B cell (primary cell): ENCODE results near the gene SGIP1. TPM values are rescaled to one million over a fixed set of nuclear protein-coding genes. Genes with fewer than 3 reads are reported as not detected.

Experiments used
- ATAC-seq: fragments of 200-7000 bp; cut with Tn5 transposase; one replicate; pipeline ENCODE4 v1.10.0; 2021; ENCODE audit warnings: low read depth, mild to moderate bottlenecking, moderate number of reproducible peaks, moderate library complexity
- CTCF ChIA-PET: fragments of 350-600 bp; sonication (Branson Sonifier 250); formaldehyde crosslinking; loops from one replicate; lab custom pipeline; 2021; ENCODE audit warnings: antibody characterized with exemption, inconsistent platforms; lab: Charles Lee
- POLR2A ChIA-PET: fragments of 350-600 bp; sonication (Branson Sonifier 250); formaldehyde crosslinking; loops from one replicate; lab custom pipeline; 2021; ENCODE audit warnings: antibody characterized with exemption; lab: Charles Lee
- DNase-seq: peaks from one replicate; pipeline ENCODE4 v3.0.0; 2013
- H2AFZ ChIP-seq: 2 replicates; pipeline ENCODE4 v1.6.1; 2012; ENCODE audit warnings: mild to moderate bottlenecking, low read depth, low read length; ENCODE audit not compliant: insufficient read depth, poor library complexity, severe bottlenecking
- H3K27ac ChIP-seq, 2 donors: 1 replicate in 1 of 2; 2 replicates in 1 of 2; pipeline ENCODE4 v1.5.1; 2012 to 2013; ENCODE audit warnings: low read length in 2 of 2, mild to moderate bottlenecking in 2 of 2, moderate library complexity in 1 of 2
- H3K27me3 ChIP-seq, 4 experiments: fragments of 200-600 bp in 1 of 4; sonication (generic) in 1 of 4; replicated peaks in 1 of 4; 1 replicate in 2 of 4; 2 replicates in 2 of 4; pipeline versions ENCODE4 v1.6.1 to v1.7.0; 2013 to 2016; ENCODE audit warnings: low read length in 3 of 4, mild to moderate bottlenecking in 2 of 4, mixed read lengths in 1 of 4, moderate library complexity in 1 of 4; ENCODE audit not compliant: insufficient read depth in 4 of 4, control insufficient read depth in 3 of 4; ENCODE audit errors: control extremely low read depth in 1 of 4
- H3K36me3 ChIP-seq, 2 experiments: replicated peaks in 1 of 2; 1 replicate in 1 of 2; 2 replicates in 1 of 2; pipeline versions ENCODE4 v1.6.1 to v1.7.1; 2013; ENCODE audit warnings: low read length in 1 of 2; ENCODE audit not compliant: insufficient read depth in 2 of 2, control insufficient read depth in 1 of 2; ENCODE audit errors: control extremely low read depth in 1 of 2, extremely low read depth in 1 of 2
- H3K4me1 ChIP-seq, 2 donors: fragments of 200-600 bp in 1 of 2; sonication (generic) in 1 of 2; 1 replicate in 1 of 2; 2 replicates in 1 of 2; pipeline versions ENCODE4 v1.5.1 to v1.6.1; 2013 to 2017; ENCODE audit warnings: low read length in 2 of 2; ENCODE audit not compliant: control insufficient read depth in 2 of 2, insufficient read depth in 2 of 2
- H3K4me2 ChIP-seq: replicated peaks from 2 replicates; pipeline ENCODE3; 2012; ENCODE audit warnings: mild to moderate bottlenecking, low read depth, low read length; ENCODE audit not compliant: poor library complexity, severe bottlenecking
- H3K4me3 ChIP-seq, 5 experiments: fragments of 200-600 bp in 1 of 5; sonication (generic) in 1 of 5; 1 replicate in 3 of 5; 2 replicates in 2 of 5; pipeline versions ENCODE4 v1.5.1 to v1.7.0; 2011 to 2016; ENCODE audit warnings: low read length in 4 of 5, mild to moderate bottlenecking in 4 of 5, low read depth in 2 of 5, control low read depth in 1 of 5, moderate library complexity in 1 of 5; ENCODE audit not compliant: insufficient read depth in 1 of 5; ENCODE audit errors: control extremely low read depth in 1 of 5, extremely low read depth in 1 of 5
- H3K79me2 ChIP-seq: fragments of 200-600 bp; sonication (generic); one replicate; pipeline ENCODE4 v1.6.0; 2016; ENCODE audit warnings: low read length; ENCODE audit not compliant: control insufficient read depth, insufficient read depth
- H3K9ac ChIP-seq: fragments of 200-600 bp; sonication (generic); 2 replicates; pipeline ENCODE4 v1.6.1; 2017; ENCODE audit warnings: mild to moderate bottlenecking, low read length, moderate library complexity
- H3K9me3 ChIP-seq, 3 donors: one replicate each; pipeline versions ENCODE4 v1.6.1 to v1.7.1; 2013; ENCODE audit warnings: low read length in 2 of 3; ENCODE audit not compliant: control insufficient read depth in 2 of 3, insufficient read depth in 1 of 3; ENCODE audit errors: control extremely low read depth in 1 of 3
- H4K20me1 ChIP-seq: 2 replicates; pipeline ENCODE4 v1.6.0; 2012; ENCODE audit warnings: mild to moderate bottlenecking, low read length; ENCODE audit not compliant: insufficient read depth, control insufficient read depth, poor library complexity, severe bottlenecking
- H3K27ac Mint-ChIP-seq: one replicate; pipeline ENCODE4 v1.8.0; 2021; ENCODE audit warnings: mixed read lengths
- H3K27me3 Mint-ChIP-seq: one replicate; pipeline ENCODE4 v1.8.0; 2021; ENCODE audit warnings: mixed read lengths
- H3K4me1 Mint-ChIP-seq: one replicate; pipeline ENCODE4 v1.8.0; 2021; ENCODE audit warnings: mixed read lengths
- H3K4me3 Mint-ChIP-seq: one replicate; pipeline ENCODE4 v1.8.0; 2021; ENCODE audit warnings: mixed read lengths
- H3K9me3 Mint-ChIP-seq: one replicate; pipeline ENCODE4 v1.8.0; 2022; ENCODE audit warnings: mixed read lengths; ENCODE audit not compliant: insufficient read depth
- CTCF ChIP-seq: fragments of 200-600 bp; IDR thresholded peaks from one replicate; pipeline ENCODE4 v1.8.0; 2022; ENCODE audit warnings: antibody characterized with exemption, mild to moderate bottlenecking
- EZH2 ChIP-seq: IDR thresholded peaks from 2 replicates; pipeline ENCODE4 v1.6.1; 2012; ENCODE audit warnings: borderline replicate concordance, low read depth, mild to moderate bottlenecking, moderate library complexity, low read length; ENCODE audit not compliant: insufficient read depth, poor library complexity, severe bottlenecking
- WGBS: methylation state at CpG from one replicate; pipeline ENCODE4 v1.1.5; 2013; ENCODE audit warnings: missing lambda C conversion rate; ENCODE audit not compliant: insufficient coverage; 5-methylcytosine and 5-hydroxymethylcytosine counted together
- intact Hi-C: fragments of 100-400 bp; cut with micrococcal nuclease; formaldehyde crosslinking; loops from one replicate; pipeline ENCODE4 v1.10.0; 2022
- polyA plus RNA-seq: library from polyadenylated mRNA; depleted of rRNA; stranded (reverse); fragments of >200 nt; gene quantifications from 2 replicates; pipeline ENCODE4 v1.2.3, GENCODE V29; 2012
- total RNA-seq, 2 donors: library from RNA; stranded (reverse); fragments of 120-200 nt in 1 of 2; gene quantifications; 1 replicate in 1 of 2; 2 replicates in 1 of 2; pipeline versions ENCODE4 v1.2.3 to v1.2.4, GENCODE V29; 2013 to 2022

Gene SGIP1
- total and polyA plus RNA-seq, 2 donors (not counting 1 experiment from before 2014, with no cell fraction given): not detected

- Histone ChIP-seq H3K4me1 (no peaks in the 10 kb centered on the region), H3K27me3 (no peaks in the 10 kb centered on the region), H3K9ac (no peak overlapping the region), H2AFZ (no peak overlapping the region), H3K4me3 (no peak overlapping the region), H4K20me1 (no peaks in the 10 kb centered on the region), H3K36me3 (no peaks in the 10 kb centered on the region), H3K9me3 (no peaks in the 10 kb centered on the region), H3K27ac (no peak overlapping the region), H3K79me2 (no peaks in the 10 kb centered on the region), H3K4me2 (no peak overlapping the region)
- POLR2A ChIA-PET: no interaction called here
- TF ChIP-seq EZH2 (no peak), CTCF (peak; percentile 72)
- H3K4me3 Mint-ChIP-seq: no peak overlapping the region
- ATAC-seq (no peak), DNase-seq (peak; percentile 49)
- WGBS: 43% methylated on average over 1 of the region's 3 CpGs
- CTCF ChIA-PET: interaction anchor here (0.6 to 4.8 kb wide), 16 partner anchors 9 to 1333 kb away, joined by 3 to 29 read pairs (median 4); no protein-coding TSS in a partner anchor
- intact Hi-C loops: loop anchor here (1.0 to 5.0 kb wide), 2 partner anchors 252 to 545 kb away; no protein-coding TSS in a partner anchor
- no peak overlapping the region for H3K27ac Mint-ChIP-seq
- no peaks in the 10 kb centered on the region for H3K4me1 Mint-ChIP-seq
- H3K27me3 Mint-ChIP-seq: peaks cover 20% of the 10 kb centered on the region
- no peaks in the 10 kb centered on the region for H3K9me3 Mint-ChIP-seq
Measured at GRCh38 chr1:66503841-66504470, 30.0 kb upstream of the SGIP1 start.

DNA sequence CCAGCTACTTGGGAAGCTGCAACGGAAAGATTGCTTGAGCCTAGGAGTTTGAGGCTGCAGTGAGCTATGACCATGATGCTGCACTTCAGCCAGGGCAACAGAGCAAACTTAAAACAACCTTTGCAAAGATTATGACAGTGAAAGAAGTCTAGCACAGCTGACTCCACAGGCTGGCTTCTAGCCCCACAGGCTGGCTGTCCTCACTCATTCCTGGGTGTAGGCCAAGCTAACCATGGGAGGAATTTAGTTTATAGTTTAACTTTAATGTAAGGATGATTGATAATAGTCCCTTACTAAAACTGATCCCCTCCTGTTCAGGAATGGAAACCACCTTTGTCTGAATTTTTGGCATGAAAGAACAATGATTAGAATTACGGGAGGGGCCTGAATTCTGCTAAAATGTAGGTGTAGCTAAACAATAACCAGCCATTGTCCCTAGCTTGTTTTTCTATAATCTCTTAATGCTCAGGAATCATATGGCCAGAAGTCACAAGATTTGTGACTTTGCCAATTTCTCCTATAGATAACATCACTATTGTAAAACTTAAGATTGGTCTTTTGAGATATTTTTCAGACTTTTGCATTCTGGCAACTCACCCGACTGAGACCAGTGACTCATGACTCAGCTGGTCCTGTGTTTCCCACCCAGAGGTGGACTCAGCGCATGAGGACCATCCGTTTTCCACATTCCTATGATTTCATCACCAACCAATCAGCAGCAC lies 28.1 kb upstream of the SGIP1 start:
- H3K4me1 Mint-ChIP-seq: no peaks in the 10 kb centered on the region
- H3K9ac ChIP-seq: no peak overlapping the region
- intact Hi-C loops: no loop called here
- H3K9me3 Mint-ChIP-seq: no peaks in the 10 kb centered on the region
- ChIA-PET POLR2A (no interaction called here), CTCF (interaction anchor here (0.9 to 4.8 kb wide), 5 partner anchors 15 to 548 kb away, joined by 3 to 29 read pairs (median 4); no protein-coding TSS in a partner anchor)
- TF ChIP-seq CTCF: no peak
- TF ChIP-seq EZH2: no peak
- no peaks in the 10 kb centered on the region for H3K9me3 ChIP-seq
- H3K36me3 ChIP-seq: no peaks in the 10 kb centered on the region
- no peaks in the 10 kb centered on the region for H3K79me2 ChIP-seq
- H3K27me3 ChIP-seq: peaks cover 0 to 5% (median 0%) of the 10 kb centered on the region in 4 experiments
- H3K4me3 ChIP-seq: no peak overlapping the region
- no peak overlapping the region for H3K4me3 Mint-ChIP-seq
- WGBS: 87% methylated on average over 4 of the region's 5 CpGs
- H2AFZ ChIP-seq: no peak overlapping the region
- peaks cover 24% of the 10 kb centered on the region for H3K27me3 Mint-ChIP-seq
- ATAC-seq (no peak), DNase-seq (no peak)
- no peaks in the 10 kb centered on the region for H4K20me1 ChIP-seq
- no peak overlapping the region for H3K4me2 ChIP-seq
- H3K4me1 ChIP-seq: no peaks in the 10 kb centered on the region
- H3K27ac ChIP-seq: no peak overlapping the region
- no peak overlapping the region for H3K27ac Mint-ChIP-seq
